Lower lobe of right lung (tissue), 2 donors: Measurements from ENCODE around the gene FRRS1L. TPM values are rescaled to one million over a fixed set of nuclear protein-coding genes. Genes with fewer than 3 reads are reported as not detected.

Experiments used
- ATAC-seq, 2 donors: fragments of 200-7000 bp; cut with Tn5 transposase; one replicate each; pipeline ENCODE4 v1.9.1; 2020 to 2022; ENCODE audit warnings: mild to moderate bottlenecking in 2 of 2, moderate library complexity in 2 of 2
- DNase-seq: peaks from one replicate; pipeline ENCODE4 v3.0.0-alpha.2; 2020
- H3K27ac ChIP-seq: fragments of 200-600 bp; one replicate; pipeline ENCODE4 v1.8.0; 2022
- H3K27me3 ChIP-seq: fragments of 200-600 bp; one replicate; pipeline ENCODE4 v1.8.0; 2022; ENCODE audit warnings: low read depth
- H3K36me3 ChIP-seq: fragments of 200-600 bp; one replicate; pipeline ENCODE4 v1.8.0; 2022; ENCODE audit warnings: mild to moderate bottlenecking
- H3K4me1 ChIP-seq: fragments of 200-600 bp; one replicate; pipeline ENCODE4 v1.8.0; 2022
- H3K4me3 ChIP-seq: fragments of 200-600 bp; one replicate; pipeline ENCODE4 v1.8.0; 2022; ENCODE audit warnings: mild to moderate bottlenecking
- H3K9me3 ChIP-seq: fragments of 200-600 bp; one replicate; pipeline ENCODE4 v1.8.0; 2022
- intact Hi-C: fragments of 100-400 bp; cut with DNase I; formaldehyde crosslinking; loops from one replicate; pipeline ENCODE4 v1.11.0; 2022
- total RNA-seq: library from RNA; stranded (reverse); fragmentation: NEBNext Ultra II Directional; extraction: Animal tissue kit (Norgen Biotek cat#: 25700); gene quantifications from one replicate; pipeline ENCODE4 v1.2.1, GENCODE V29; 2021
- TF ChIP-seq, protein P1 (sequence below): fragments of 200-600 bp; IDR thresholded peaks from one replicate; pipeline ENCODE4 v1.8.0; 2022; ENCODE audit warnings: antibody characterized with exemption, mild to moderate bottlenecking
- donor health status: DM: no; HTN: yes; CAD: no; lungs with severe emphysema.

The FRRS1L gene
- total RNA-seq, 1 donor from 2014 or later: 0.06 TPM

DNA sequence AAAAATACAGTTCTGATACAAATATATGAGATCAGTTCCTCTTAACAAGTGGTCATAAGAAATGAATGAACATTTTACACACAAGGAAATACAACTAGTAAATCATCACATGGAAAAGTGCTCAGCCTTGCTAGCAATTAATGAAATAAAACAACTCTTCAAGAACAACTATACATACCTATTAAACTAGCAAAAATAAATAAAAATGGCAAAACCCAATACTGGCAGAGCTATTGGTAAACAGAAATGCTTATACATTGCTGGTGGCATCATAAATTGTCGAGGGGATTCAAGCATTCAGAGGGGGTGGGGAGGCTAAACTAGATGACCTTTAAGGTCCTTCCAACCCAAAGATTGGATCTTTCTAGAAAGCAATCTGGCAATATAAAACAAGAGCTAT lies 5.9 kb upstream of the FRRS1L start:
- DNase-seq (no peak), ATAC-seq (no peak)
- TF ChIP-seq, protein P1, sequence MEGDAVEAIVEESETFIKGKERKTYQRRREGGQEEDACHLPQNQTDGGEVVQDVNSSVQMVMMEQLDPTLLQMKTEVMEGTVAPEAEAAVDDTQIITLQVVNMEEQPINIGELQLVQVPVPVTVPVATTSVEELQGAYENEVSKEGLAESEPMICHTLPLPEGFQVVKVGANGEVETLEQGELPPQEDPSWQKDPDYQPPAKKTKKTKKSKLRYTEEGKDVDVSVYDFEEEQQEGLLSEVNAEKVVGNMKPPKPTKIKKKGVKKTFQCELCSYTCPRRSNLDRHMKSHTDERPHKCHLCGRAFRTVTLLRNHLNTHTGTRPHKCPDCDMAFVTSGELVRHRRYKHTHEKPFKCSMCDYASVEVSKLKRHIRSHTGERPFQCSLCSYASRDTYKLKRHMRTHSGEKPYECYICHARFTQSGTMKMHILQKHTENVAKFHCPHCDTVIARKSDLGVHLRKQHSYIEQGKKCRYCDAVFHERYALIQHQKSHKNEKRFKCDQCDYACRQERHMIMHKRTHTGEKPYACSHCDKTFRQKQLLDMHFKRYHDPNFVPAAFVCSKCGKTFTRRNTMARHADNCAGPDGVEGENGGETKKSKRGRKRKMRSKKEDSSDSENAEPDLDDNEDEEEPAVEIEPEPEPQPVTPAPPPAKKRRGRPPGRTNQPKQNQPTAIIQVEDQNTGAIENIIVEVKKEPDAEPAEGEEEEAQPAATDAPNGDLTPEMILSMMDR: no peak
- H3K27ac ChIP-seq: no peak overlapping the region
- no peaks in the 10 kb centered on the region for H3K36me3 ChIP-seq
- no peak overlapping the region for H3K4me3 ChIP-seq
- peaks cover 9% of the 10 kb centered on the region for H3K27me3 ChIP-seq
- no peaks in the 10 kb centered on the region for H3K9me3 ChIP-seq
- intact Hi-C loops: no loop called here
- no peaks in the 10 kb centered on the region for H3K4me1 ChIP-seq

DNA sequence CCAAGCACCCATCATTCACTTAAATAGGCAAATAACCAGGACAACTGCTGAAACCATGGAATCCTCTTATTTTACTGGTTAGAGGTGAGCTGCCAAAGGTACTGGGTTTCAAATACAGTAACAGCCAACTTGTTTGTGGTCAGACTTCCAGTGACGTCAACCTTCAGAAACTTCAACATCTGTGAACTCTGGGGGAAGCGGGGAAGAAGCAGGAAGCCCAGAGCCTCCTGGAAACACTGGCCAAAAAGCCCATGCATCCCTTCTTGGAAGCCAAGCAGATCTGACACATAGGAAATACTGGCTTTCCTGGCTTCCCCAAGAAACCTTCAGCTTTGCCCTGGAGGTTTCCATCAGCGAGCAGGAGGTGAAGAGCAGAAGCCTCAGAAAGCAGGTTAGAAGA lies 4.9 kb upstream of the FRRS1L start:
- DNase-seq: no peak
- H3K9me3 ChIP-seq: no peaks in the 10 kb centered on the region
- H3K4me1 ChIP-seq: no peaks in the 10 kb centered on the region
- ATAC-seq: no peak
- H3K4me3 ChIP-seq: no peak overlapping the region
- peaks cover 16% of the 10 kb centered on the region for H3K27me3 ChIP-seq
- TF ChIP-seq, protein P1: no peak
- intact Hi-C loops: no loop called here
- no peak overlapping the region for H3K27ac ChIP-seq
- no peaks in the 10 kb centered on the region for H3K36me3 ChIP-seq

DNA sequence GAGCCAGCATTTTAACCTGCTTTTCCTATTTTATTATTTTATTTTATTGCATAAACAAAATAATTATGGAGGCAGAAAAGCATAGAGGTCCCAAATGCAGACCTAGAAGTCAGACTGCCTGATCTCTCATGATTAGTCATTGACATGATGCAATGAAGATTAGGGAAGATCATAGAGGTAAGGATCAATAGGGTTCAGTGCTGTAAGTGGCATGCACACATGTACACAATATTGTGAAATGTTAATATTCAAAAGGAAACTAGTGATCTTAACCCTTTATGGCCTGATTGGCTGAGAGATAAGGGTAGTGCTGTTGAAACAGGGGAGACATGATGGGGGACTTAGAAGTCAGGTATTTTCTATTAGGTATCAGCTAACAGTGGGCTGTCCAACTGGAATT lies 1.1 kb upstream of the FRRS1L start:
- intact Hi-C loops: no loop called here
- Histone ChIP-seq H3K4me3 (no peak overlapping the region), H3K9me3 (no peaks in the 10 kb centered on the region), H3K27me3 (peaks cover 32% of the 10 kb centered on the region), H3K27ac (no peak overlapping the region), H3K4me1 (no peaks in the 10 kb centered on the region), H3K36me3 (no peaks in the 10 kb centered on the region)
- TF ChIP-seq, protein P1: no peak
- ATAC-seq (no peak), DNase-seq (no peak)

DNA sequence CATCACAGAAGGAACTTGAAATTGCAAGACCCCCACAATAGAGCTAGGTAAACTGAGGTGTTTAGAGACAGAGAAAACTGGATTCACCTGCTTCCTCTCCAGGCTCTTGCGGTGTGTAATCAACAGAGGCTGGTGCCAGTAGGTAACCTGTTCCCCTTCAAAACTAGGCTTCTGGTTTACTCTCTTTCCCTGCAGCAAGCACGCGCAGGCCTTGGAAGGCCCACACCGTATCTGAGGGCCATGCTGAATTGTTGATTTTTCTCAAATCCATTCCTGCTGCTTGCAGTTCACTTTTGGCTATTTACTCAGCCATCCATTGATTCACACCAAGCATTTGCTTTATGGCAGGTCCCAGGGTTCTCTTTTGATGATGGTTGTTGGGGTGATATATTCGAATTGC lies 667 bp upstream of the FRRS1L start:
- peaks cover 32% of the 10 kb centered on the region for H3K27me3 ChIP-seq
- intact Hi-C loops: no loop called here
- no peaks in the 10 kb centered on the region for H3K36me3 ChIP-seq
- H3K27ac ChIP-seq: no peak overlapping the region
- no peaks in the 10 kb centered on the region for H3K4me1 ChIP-seq
- TF ChIP-seq, protein P1: no peak
- H3K4me3 ChIP-seq: no peak overlapping the region
- ATAC-seq (no peak), DNase-seq (no peak)
- no peaks in the 10 kb centered on the region for H3K9me3 ChIP-seq

DNA sequence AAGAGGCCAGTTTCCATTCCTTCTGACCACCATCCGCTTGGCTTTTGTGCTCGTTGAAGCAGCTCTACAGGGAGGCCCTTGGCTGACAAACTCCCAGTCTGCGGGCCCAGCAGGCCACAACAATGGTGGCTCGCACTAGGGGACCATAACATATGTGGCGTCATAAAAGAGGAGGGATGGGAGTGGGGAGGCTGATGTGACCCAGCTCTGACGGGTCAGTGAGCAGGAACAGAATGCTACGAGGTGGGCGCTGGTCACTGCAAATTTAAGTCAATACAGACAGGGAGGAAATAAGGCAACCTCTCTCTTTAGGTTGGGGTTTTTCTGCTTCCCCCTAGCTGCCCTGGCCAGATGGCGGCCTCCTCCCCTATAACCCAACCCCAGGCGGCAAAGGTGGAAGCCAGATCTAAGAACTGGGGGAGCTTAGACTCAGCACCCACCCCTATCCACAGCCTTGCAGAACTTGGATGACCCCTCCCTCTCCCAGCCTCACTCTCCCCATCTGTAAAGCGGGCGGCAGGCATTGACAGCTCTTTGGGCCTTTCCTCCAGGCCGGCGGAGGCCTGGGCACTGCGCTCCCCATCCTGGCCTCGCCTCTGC lies 778 bp downstream of the FRRS1L start:
- DNase-seq (no peak), ATAC-seq (no peak)
- H3K4me1 ChIP-seq: no peaks in the 10 kb centered on the region
- peaks cover 32% of the 10 kb centered on the region for H3K27me3 ChIP-seq
- TF ChIP-seq, protein P1: no peak
- intact Hi-C loops: no loop called here
- no peaks in the 10 kb centered on the region for H3K36me3 ChIP-seq
- H3K9me3 ChIP-seq: no peaks in the 10 kb centered on the region
- H3K27ac ChIP-seq: no peak overlapping the region
- no peak overlapping the region for H3K4me3 ChIP-seq
